Prostate gland (tissue), 2 donors: Measurements from ENCODE around the gene HDAC2. TPM values are rescaled to one million over a fixed set of nuclear protein-coding genes. Genes with fewer than 3 reads are reported as not detected.

Experiments used
- DNase-seq: peaks from one replicate; pipeline ENCODE4 v3.0.0-alpha.2; 2019; ENCODE audit warnings: low spot score
- H3K27ac ChIP-seq, 2 donors: fragments of 200-600 bp; sonication (generic); 2 replicates each; pipeline ENCODE4 v1.5.1; 2017 to 2019
- H3K27me3 ChIP-seq: fragments of 200-600 bp; sonication (generic); replicated peaks from 2 replicates; pipeline ENCODE4 v1.5.1; 2019; ENCODE audit not compliant: insufficient read depth
- H3K36me3 ChIP-seq, 2 donors: fragments of 200-600 bp; sonication (generic); 1 replicate in 1 of 2; 2 replicates in 1 of 2; pipeline versions ENCODE4 v1.5.1 to v1.8.1; 2017 to 2019
- H3K4me1 ChIP-seq: fragments of 200-600 bp; sonication (generic); replicated peaks from 2 replicates; pipeline ENCODE4 v1.5.1; 2019
- H3K4me3 ChIP-seq, 2 donors: fragments of 200-600 bp; sonication (generic); 2 replicates each; pipeline ENCODE4 v1.5.1; 2017 to 2019
- H3K9me3 ChIP-seq: fragments of 200-600 bp; sonication (generic); 2 replicates; pipeline ENCODE4 v1.5.1; 2017
- POLR2A ChIP-seq: fragments of 450-650 bp; IDR thresholded peaks from one replicate; pipeline ENCODE4 v1.6.1; 2016; ENCODE audit warnings: antibody characterized with exemption, mild to moderate bottlenecking
- POLR2AphosphoS5 ChIP-seq: sonication (generic); formaldehyde crosslinking; IDR thresholded peaks from one replicate; pipeline ENCODE4 v1.6.1; 2017; ENCODE audit warnings: antibody characterized with exemption
- WGBS: methylation state at CpG from one replicate; pipeline ENCODE4 v1.1.5; 2018; 5-methylcytosine and 5-hydroxymethylcytosine counted together
- intact Hi-C: fragments of 100-400 bp; cut with DNase I; formaldehyde crosslinking; loops from one replicate; pipeline ENCODE4 v1.14.2; 2022
- total RNA-seq, 2 donors: library from RNA; depleted of rRNA; stranded (reverse); fragments of >200 nt; gene quantifications; one replicate each; pipeline ENCODE4 v1.1.0, GENCODE V29; 2016
- TF ChIP-seq, protein P1 (sequence below), 4 experiments: fragments of 200-600 bp in 2 of 4; fragments of 450-650 bp in 2 of 4; sonication (generic) in 2 of 4; IDR thresholded peaks; 1 replicate in 3 of 4; 2 replicates in 1 of 4; pipeline ENCODE4 v1.5.1; 2016 to 2019; ENCODE audit warnings: antibody characterized with exemption in 4 of 4, mild to moderate bottlenecking in 2 of 4, moderate library complexity in 2 of 4

Gene HDAC2
- total RNA-seq, 2 donors from 2014 or later: 39.6 to 86.0 TPM

DNA sequence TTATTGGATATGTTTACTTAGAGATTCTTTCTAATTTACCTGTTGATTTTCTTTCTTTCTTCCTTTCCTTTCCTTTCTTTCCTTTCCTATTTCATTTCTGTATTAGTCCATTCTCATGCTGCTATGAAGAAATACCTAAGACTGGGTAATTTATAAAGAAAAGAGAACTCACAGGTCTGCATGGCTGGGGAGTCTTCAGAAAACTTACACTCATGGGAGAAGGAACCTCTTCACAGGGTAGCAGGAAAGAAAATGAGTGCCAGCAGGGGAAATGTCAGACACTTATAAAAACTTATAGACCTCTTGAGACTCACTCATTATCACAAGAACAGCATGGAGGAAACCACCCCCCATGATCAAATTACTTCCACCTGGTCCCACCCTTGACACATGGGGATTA is 40.8 kb downstream of the HDAC2 start:
- H3K9me3 ChIP-seq: no peaks in the 10 kb centered on the region
- DNase-seq: no peak
- no peaks in the 10 kb centered on the region for H3K27me3 ChIP-seq
- H3K4me3 ChIP-seq: no peak overlapping the region
- H3K36me3 ChIP-seq: no peaks in the 10 kb centered on the region
- no peak overlapping the region for H3K27ac ChIP-seq
- no peaks in the 10 kb centered on the region for H3K4me1 ChIP-seq
- intact Hi-C loops: no loop called here
- TF ChIP-seq POLR2A (no peak), POLR2AphosphoS5 (no peak)

DNA sequence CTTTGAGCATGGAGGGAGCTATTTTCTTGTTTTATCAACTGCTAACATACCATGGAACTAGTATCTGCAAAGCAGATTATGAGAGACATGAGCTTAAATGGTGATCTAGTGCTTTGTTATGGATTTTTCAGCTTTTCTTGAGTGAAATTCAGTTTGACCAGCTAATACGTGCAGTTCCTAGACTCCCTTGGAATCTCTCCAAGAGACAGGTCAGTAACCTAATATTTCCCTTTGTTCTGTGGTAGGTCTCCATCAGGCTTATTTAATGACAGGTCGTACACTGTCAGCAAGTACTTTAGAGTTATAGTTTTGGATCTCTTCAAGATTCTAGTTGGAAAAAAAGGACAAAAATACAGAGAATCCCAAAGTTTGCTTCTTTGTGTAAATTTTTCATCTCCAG is 43.9 kb downstream of the HDAC2 start:
- intact Hi-C loops: no loop called here
- TF ChIP-seq, protein P1, sequence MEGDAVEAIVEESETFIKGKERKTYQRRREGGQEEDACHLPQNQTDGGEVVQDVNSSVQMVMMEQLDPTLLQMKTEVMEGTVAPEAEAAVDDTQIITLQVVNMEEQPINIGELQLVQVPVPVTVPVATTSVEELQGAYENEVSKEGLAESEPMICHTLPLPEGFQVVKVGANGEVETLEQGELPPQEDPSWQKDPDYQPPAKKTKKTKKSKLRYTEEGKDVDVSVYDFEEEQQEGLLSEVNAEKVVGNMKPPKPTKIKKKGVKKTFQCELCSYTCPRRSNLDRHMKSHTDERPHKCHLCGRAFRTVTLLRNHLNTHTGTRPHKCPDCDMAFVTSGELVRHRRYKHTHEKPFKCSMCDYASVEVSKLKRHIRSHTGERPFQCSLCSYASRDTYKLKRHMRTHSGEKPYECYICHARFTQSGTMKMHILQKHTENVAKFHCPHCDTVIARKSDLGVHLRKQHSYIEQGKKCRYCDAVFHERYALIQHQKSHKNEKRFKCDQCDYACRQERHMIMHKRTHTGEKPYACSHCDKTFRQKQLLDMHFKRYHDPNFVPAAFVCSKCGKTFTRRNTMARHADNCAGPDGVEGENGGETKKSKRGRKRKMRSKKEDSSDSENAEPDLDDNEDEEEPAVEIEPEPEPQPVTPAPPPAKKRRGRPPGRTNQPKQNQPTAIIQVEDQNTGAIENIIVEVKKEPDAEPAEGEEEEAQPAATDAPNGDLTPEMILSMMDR (IDR thresholded peaks at IDR 0.05): no peak
- TF ChIP-seq POLR2A (no peak), POLR2AphosphoS5 (no peak)
- WGBS: 30% methylated on average over 2 of the region's 2 CpGs

DNA sequence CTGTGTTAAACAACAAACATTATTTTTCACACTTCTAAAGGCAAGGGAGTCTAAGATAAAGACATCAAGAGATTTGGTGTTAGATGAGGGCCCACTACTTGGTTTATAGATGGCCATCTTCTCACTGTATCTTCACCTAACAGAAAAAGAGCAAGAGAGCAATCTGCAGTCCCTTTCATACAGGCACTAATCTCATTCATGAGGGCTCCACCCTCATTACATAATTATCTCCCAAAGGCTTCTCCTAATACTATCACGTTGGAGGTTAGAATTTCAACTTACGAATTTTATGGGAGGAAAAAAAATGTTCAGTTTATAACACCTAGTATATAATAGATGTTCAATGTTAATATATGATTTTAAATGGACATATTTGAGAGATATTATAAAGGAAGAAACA is 45.6 kb downstream of the HDAC2 start:
- intact Hi-C loops: no loop called here
- Histone ChIP-seq H3K27ac (no peak overlapping the region), H3K27me3 (no peaks in the 10 kb centered on the region), H3K4me3 (no peak overlapping the region), H3K4me1 (no peaks in the 10 kb centered on the region), H3K36me3 (no peaks in the 10 kb centered on the region), H3K9me3 (no peaks in the 10 kb centered on the region)
- TF ChIP-seq, protein P1 (IDR thresholded peaks at IDR 0.05): no peak
- TF ChIP-seq POLR2A: no peak
- no peak for TF ChIP-seq POLR2AphosphoS5
- DNase-seq: no peak
- 64% methylated on average over 2 of the region's 2 CpGs for WGBS

More for the DNA sequence above, 43.9 kb downstream of the HDAC2 start:
- Histone ChIP-seq H3K4me1 (no peaks in the 10 kb centered on the region), H3K9me3 (no peaks in the 10 kb centered on the region), H3K36me3 (no peaks in the 10 kb centered on the region), H3K27ac (no peak overlapping the region), H3K27me3 (no peaks in the 10 kb centered on the region), H3K4me3 (no peak overlapping the region)
- no peak for DNase-seq

DNA sequence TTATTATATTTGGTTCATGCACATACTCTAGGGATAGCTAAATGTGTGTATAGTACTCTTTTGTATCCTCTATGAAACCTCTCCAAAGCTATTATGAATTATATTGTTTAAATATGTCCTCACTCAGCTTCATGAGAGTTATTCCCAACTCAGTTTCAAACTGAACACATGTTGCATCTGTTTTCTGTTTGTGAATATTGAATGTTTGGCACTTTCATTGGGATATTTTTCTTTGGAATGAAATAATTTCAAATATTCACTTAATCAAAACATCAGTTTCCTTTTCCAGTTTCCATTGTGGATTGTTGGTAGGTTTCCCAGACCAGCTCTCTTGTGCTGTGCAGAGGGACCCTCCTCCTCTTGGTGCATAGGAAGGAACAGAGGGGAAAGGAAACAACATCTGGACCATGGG is 46.6 kb downstream of the HDAC2 start:
- Histone ChIP-seq H3K27me3 (no peaks in the 10 kb centered on the region), H3K36me3 (no peaks in the 10 kb centered on the region), H3K4me3 (no peak overlapping the region), H3K4me1 (no peaks in the 10 kb centered on the region), H3K27ac (no peak overlapping the region), H3K9me3 (no peaks in the 10 kb centered on the region)
- DNase-seq: no peak
- intact Hi-C loops: no loop called here
- TF ChIP-seq, protein P1 (IDR thresholded peaks at IDR 0.05): no peak
- no peak for TF ChIP-seq POLR2AphosphoS5
- no peak for TF ChIP-seq POLR2A

DNA sequence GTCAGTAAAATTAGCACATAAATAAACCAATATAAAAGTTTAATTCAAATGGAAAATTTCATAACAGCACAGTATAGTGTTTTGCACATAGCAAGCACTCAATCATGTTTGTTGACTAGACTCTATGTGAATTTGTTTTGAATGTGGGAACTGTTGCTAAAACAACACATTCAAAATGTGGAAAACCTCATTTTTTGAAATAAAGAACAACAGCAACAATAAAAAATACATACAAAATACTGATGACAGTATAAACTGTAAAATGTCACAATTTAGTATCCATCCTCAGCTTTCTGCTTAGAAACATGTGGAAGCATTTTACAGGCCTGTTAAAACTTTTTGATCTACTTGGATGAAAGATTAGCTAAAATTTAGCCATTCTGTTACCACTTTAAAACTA is 47.4 kb downstream of the HDAC2 start:
- Histone ChIP-seq H3K27ac (no peak overlapping the region), H3K9me3 (no peaks in the 10 kb centered on the region), H3K27me3 (no peaks in the 10 kb centered on the region), H3K36me3 (no peaks in the 10 kb centered on the region), H3K4me3 (no peak overlapping the region), H3K4me1 (no peaks in the 10 kb centered on the region)
- intact Hi-C loops: no loop called here
- TF ChIP-seq POLR2AphosphoS5: no peak
- TF ChIP-seq, protein P1 (IDR thresholded peaks at IDR 0.05): no peak
- TF ChIP-seq POLR2A: no peak
- no peak for DNase-seq
